CD4-positive, alpha-beta T cell treated with Interleukin-21 for 1 hour (primary cell): ENCODE results near the gene TEX13A.
"Not testable (repeated sequence)": the region's sequence is repeated elsewhere in the genome, so short reads cannot be mapped to it uniquely, and the experiment has no call there.

Experiments
- DNase-seq: peaks from one replicate; pipeline ENCODE4 v3.0.0-alpha.2; 2020

Gene TEX13A, protein sequence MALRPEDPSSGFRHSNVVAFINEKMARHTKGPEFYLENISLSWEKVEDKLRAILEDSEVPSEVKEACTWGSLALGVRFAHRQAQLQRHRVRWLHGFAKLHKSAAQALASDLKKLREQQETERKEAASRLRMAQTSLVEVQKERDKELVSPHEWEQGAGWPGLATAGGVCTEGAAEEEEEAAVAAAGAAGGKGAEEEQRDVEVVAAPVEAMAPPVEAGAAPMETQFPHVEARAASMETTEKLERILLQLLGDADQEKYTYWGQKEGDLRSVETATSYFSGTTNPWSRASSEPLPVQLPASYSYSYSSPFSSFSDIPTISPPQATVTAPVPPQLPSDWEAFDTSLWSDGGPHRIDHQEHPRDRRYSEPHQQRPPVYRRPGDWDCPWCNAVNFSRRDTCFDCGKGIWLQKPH

DNA sequence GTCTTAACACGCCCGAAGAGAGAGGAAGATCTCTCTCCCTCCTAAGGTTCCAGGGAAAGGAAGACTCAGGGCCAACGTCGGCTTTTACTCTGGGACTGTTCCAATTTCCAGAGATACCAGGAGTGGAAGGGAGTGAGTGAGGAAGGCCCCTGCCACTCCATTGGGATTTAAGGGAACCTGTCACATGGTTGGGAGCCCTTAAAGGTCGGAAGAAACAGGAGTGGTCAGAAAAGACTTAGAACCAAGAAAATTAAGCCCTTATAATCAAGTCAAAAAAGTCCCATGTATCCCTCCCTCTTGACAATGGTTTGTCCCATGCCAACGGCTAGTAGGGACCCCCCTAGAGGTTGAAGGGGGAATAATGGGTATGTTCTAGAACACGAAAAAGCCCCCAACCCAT lies at the start of gene TEX13A:
Gene TEX13A (minus strand): TSS at position 59 of the 400 bp plus-strand sequence. CDS start 297 bp downstream, outside the sequence.
- no peak for DNase-seq

DNA sequence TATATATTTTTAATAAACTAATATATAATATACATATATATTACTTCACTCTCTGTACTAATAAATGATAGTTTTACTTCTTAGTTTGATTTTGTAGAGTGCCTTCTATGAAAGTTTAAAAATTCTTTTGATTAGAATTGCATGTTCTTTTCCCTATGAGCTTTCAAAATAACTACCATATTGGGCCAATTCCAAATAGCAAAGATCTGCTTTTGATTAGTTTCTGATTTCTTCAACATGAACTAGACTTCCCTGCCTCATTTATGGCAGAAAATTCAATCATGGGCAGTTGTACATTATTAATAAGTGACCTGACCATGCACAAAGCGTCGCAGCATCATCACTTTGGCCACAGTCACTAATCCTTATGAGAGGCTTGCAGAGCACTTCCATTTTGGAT lies 48.9 kb upstream of the TEX13A start:
- DNase-seq, result no peak

DNA sequence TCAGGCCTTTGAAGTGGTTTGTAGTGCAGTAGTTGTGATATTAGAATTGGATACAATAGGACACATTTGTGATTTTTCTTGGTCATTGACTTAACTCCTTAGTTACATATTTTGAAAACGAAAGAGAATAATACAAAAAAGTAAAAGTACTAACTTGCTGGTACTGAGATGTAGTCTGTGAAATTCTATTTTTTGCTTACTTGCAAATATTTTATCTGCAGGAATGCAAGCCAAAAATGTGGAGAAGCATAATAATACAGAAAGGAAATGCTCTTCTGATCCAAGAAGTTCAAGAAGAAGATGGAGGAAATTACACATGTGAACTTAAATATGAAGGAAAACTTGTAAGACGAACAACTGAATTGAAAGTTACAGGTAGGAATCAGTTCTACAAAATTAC lies 46.7 kb upstream of the TEX13A start:
- no peak for DNase-seq

DNA sequence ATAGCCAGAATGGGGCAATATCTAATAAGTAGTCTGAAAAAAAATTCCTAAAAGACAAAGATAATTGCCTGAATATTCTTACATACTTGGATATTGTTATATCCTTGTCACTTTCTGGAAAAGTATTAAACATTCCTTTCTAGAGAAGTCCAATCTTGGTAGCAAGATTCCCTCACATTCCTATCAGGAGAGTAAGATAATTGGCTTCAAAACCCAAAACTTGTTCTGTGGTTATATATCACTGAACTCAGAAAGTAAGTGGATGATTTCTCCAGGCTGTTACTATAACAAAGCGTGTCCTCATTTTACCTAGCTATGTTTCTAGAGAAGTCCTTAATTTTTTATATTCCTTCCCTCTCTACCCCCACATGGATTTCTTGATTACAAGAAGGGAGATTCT lies 46.0 kb upstream of the TEX13A start:
- DNase-seq, result no peak

DNA sequence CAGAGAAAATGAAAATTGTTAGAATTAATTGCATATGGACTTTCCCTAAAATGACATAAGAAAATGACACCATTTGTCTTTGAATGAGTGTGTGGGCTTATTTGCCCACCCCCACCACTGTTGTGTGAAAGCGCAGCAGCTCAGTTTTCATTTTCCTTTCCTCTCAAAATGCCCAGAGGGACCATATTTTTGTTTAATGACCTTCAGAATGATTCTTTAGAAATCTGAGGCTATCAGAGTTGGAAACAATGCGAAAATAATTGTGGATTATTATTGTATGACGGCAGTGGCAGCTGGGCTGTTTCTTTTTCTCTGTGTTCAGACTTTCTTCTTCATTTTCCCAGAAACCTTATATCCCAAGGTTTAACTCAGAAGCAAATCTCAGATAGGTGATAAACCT lies 44.6 kb upstream of the TEX13A start:
- no peak for DNase-seq

DNA sequence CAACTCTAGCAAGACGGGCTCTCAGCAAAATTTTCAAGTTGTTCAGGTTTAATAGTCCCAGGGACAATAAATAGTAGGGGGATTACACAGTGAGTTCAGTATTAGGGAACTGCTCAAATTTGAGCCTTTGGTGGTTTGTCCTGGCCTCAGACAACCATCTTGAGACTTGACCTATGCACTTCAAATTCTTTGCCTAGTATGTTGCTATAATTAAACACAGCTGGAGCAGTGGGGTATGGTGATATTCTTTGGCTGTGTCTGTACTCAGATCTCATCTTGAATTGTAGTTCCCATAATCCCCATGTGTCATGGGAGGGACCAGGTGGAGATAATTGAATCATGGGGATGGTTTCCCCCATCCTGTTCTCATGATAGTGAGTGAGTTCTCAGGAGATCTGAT lies 43.3 kb upstream of the TEX13A start:
- no peak for DNase-seq

DNA sequence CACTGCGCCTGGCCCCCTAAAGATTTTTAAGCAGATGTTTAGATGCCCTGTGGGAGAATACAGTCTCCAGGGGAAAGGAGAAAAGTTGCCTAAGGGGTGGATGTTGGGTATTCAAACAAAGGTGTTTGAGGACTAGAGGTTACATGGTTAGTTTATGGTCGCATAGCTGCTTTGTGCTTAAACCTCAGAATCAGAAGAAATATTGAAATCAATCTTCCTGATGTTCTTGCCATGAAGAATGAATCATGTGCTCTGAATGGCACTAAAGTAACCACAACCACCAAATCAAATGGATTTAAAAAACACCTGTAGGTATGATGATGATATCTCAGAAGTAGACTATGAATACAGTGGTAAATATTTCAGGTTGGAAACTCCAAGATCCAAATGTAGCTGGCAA lies 42.7 kb upstream of the TEX13A start:
- DNase-seq, result no peak

DNA sequence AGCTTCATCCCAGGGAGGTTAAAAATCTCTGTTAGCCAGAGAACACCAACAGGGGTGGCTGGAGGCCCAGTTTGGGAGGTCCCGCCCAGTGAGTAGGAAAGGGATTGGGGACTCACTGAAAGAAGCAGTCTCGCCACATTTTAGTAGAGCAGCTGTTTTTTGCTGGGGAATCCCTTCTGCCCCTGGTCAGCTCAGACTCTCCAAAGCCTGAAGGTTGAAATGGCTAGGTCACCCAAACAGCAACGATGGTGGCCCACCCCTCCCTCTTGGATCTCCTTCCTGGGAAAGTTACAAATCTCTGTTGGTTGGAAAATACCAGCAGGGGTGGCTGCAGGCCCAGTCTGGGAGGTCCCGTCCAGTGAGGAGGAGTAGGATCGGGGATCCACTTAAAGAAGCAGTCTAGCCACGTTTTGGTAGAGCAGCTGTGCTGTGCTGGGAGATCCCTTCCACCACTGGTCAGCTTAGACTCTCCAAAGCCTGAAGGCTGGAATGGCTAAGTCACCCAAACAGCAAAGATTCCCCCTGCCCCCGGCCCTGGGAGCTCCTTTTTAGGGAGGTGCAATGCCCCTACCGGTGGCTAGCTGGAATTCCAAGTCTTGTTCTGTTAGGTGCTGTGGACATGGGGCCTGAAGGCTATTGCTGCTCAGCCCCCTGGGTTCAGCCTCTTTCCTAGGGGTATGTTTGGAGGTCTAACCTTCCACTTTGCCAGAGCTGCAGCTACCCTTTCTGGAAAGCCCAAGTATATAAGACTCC lies 40.0 kb upstream of the TEX13A start:
- no peak for DNase-seq

DNA sequence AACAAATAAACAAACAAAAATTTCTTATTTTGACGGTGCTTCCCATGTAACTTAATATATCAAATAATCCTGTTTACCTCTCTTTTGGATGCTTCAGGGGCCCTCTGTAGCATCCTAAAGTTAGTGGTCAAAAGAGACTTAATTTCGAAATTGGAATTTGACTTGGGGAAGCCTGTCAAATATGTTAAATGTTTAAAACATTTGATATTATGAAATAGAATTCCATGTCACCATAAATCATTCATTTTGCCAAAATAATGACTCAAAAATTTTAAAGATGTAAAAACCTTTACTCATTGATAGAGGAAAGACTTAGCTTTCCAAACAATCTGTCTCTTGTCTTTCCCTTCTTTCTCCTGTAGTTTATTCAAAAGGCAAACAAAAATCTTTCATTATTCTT lies 20.6 kb upstream of the TEX13A start:
- DNase-seq, result no peak

DNA sequence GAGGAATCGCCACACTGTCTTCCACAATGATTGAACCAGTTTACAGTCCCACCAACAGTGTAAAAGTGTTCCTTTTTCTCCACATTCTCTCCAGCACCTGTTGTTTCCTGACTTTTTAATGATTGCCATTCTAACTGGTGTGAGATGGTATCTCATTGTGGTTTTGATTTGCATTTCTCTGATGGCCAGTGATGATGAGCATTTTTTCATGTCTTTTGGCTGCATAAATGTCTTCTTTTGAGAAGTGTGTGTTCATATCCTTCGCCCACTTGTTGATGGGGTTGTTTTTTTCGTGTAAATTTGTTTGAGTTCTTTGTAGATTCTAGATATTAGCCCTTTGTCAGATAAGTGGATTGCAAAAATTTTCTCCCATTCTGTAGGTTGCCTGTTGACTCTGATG lies 16.9 kb upstream of the TEX13A start:
- not testable (repeated sequence) for DNase-seq

DNA sequence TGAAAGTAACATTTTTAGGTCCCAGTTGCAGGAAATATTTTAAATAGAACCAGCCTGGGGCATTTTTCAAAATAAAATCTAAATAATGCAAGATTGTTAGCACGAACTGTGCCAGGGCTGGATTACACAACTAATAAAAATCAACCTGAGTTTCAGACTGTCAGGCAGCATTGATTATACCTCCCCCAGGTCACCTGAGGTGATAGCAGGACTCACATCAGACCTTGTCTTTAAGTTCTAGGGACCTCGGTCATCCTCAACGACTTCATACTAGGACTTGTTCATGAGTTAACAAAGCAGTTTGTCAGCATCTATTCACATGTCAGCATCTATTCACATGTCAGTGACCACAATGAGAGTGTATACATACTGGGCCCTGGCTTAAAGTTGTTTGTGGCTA lies 8.7 kb upstream of the TEX13A start:
- no peak for DNase-seq

DNA sequence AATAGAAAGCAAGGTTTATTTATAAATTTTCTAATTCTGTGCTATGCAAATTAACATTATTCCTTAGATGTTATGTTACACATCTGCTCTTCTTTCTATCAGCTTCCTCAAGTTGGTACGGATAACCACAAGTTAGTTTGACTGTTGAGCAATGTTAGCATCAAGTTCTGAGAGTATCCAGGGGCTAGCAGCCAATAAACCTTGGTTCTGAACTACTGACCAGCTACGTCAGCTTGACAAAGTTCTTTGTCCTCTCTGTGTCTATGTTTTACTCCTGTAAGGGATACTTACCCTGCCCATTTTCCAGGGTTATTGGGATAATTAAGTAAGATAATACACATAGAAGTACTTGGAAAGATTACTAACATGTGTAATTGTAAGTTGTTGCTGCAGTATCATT lies 8.1 kb upstream of the TEX13A start:
- DNase-seq, result no peak

DNA sequence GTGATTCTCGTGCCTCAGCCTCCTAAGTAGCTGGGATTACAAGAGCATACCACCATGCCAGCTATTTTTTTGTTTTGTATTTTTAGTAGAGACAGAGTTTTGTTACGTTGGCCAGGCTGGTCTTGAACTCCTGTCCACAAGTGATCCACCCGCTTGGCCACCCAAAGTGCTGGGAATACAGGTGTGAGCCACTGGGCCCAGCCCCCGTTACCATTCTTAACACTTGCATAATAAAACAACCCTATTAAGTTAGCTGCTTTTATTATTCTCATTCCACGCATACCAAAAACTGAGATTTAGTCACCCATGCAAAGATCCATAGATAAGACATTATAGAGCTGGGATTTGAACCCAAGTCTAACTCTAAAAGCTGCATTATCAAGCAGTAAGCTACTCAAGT lies 6.0 kb upstream of the TEX13A start:
- DNase-seq, result no peak

DNA sequence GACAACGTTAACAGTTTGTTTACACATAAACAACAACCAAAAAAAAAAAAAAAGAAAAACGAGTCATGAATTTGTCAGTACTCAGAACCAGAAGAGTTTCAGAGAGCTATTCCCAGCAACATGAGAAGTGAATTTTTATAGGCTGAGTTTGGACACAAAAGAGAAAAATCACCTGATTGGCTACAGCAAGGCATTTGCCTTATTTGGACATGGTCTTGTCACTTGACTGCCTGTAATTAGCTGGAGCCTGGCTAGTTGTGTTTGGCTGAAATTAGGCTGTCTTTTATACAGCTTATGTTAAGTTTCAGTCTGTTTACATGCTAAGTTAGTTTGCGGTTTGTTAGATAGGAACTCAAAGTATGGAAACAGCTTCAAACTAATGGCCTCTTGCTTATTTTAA lies 880 bp upstream of the TEX13A start:
- no peak for DNase-seq

DNA sequence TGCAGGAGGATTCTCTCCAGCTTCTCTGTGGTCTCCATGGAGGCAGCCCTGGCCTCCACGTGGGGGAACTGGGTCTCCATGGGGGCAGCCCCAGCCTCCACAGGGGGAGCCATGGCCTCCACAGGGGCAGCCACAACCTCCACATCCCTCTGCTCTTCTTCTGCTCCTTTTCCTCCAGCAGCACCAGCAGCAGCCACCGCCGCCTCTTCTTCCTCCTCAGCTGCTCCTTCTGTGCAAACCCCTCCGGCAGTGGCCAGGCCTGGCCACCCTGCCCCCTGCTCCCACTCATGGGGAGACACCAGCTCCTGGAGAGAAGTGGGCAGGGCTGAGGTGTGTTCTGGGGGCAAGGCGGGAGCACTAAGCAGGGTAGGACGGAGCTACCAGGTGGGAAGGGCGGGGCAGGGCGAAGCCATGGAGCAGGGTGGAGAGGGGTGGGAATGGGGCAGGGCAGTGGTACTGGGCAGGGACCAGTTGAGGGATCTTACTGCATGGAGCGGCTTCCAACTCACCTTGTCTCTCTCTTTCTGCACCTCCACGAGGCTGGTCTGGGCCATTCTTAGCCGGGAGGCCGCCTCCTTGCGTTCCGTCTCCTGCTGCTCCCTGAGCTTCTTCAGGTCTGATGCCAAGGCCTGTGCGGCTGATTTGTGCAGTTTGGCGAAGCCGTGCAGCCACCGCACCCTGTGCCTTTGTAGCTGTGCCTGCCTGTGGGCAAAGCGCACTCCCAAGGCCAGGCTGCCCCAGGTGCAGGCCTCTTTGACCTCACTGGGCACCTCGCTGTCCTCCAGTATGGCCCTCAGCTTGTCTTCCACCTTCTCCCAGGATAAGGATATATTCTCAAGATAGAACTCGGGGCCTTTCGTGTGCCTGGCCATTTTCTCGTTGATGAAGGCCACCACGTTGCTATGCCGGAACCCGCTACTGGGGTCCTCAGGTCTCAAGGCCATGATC lies 766 bp downstream of the TEX13A start:
- DNase-seq, result no peak

DNA sequence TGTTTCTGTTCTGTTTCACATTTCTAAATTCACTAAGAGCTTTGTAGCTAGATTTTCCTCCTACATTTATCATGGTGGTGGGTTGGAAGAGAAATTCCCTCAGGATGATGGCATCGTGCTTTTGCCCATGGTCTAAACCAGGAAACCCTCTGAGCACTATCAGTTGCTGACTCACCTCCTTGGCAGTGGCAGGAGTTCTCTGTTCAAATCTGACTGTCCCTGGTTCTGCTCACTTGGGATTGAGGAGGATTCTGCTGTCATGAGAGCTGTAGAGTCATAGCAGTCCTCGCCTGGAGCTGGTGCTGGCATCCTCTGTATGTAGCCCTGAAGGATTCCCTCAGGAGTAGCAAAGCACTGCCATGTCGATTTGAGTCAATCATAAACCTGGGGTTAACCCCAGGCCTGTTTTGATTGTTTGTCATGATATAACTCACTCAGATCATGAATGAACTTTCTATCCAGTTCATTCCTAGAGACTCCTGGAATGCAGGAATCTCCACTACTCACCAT lies 9.4 kb downstream of the TEX13A start:
- no peak for DNase-seq

DNA sequence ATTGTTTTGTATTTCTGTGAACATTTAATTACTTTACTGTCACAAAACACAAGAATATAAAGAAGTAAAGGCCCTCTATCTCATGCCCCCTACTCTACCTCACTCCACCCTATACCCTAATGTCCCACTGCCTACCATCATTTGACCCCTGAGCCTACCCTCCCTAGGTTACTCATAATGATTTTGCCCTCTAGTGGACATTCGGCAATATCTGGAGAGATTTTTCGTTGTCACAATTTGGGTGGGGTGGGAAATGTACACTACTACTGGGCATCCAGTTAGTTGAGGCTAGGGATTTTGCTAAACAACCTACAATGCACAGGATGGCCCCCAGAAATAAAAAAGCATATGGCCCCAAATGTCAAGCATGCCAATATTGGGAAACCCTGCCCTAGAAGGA lies 10.2 kb downstream of the TEX13A start:
- no peak for DNase-seq

DNA sequence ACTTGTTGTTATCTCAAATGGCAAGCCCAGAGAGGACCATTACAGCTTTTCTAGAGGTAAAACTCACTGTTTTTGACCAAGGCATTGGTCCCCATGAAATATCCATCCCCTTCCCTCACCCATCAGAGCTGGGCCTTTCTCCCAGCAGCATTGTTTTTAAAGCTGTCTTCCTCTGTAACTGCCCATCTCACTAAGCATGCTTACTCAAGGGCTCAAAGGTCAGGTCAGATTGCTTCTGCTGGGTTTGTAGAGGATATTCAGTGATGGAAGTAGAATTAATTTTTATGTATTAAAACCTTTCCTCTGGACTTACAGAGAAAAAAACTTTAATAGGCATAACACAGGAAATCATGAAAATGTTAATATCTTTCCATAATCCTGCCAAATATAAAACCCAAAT lies 11.1 kb downstream of the TEX13A start:
- DNase-seq, result no peak

DNA sequence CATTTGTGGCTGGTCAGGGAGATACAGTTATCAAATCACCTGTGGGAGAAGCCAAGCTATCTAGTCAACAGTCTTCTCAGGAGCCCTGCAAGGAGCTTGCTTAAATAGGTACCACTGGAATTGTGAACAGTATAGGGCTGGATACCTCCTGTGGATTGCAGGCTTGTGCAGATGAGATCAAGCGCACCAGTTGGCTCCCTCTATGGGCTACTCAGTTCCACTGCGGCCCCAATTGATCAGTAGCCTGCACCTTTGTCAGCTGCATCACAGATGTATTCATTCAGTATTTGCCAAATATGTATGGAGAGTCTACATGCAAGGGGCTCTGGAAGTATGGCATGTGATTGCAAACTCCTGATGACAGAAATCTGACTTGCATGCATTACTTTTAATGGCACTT lies 28.6 kb downstream of the TEX13A start:
- DNase-seq, result no peak

DNA sequence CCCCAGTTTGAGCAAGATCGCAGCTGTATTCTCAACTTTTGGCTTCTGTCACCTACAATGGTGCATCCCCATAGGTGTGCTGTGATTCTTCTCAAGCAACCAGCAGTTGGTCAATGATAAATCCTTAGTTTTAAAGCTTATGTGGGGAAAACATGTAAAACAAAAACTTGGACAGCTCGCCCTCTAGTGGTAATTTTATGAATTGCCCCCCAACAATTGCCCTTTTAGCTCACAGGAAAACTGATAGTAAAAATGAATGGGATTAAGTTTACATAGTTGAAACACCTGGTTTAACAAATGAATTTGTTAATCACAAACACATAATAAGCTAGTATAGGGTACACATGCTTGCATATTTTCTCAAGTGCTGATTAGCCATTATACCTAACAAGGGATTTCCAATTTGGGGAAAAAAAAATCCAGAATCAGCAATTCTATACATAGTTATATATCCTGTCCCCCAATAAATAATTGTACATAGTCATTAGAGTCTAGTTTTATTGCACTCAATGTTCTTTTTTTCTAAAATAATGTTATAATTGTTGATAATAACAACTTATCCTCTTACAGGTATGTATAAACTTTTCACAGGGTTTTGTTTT lies 30.1 kb downstream of the TEX13A start:
- peak; percentile 4 for DNase-seq

DNA sequence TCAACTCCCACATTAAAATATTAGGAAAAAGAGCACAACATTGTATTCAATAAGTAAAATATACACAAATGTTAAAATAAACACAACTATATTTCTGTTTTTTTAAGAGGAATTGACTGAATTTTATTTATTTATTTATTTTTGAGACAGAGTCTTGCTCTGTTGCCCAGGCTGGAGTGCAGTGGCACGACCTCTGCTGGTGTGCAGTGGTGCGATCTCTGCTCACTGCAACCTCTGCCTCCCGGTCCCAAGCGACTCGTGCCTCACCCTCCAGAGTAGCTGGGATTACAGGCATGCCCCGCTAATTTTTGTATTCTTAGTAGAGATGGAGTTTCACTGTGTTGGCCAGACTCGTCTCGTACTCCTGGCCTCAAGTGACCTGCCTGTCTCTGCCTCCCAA lies 31.4 kb downstream of the TEX13A start:
- DNase-seq, result no peak

DNA sequence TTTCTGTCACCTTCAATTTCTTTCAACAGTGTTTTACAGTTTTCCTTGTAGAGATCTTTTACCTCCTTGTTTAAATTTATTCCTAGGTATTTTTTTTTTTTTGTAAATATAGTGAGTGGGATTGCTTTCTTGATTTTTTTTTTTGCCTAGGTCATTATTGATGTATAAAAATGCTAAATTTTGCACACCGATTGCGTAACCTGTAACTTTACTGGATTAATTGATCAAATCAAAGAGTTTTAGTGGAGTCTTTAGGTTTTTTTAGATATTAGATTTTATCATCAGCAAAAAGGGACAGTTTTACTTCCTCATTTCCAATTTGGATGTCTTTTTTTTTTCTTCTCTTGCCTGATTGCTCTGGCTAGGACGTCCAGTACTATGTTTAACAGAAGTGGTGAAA lies 40.9 kb downstream of the TEX13A start:
- no peak for DNase-seq

DNA sequence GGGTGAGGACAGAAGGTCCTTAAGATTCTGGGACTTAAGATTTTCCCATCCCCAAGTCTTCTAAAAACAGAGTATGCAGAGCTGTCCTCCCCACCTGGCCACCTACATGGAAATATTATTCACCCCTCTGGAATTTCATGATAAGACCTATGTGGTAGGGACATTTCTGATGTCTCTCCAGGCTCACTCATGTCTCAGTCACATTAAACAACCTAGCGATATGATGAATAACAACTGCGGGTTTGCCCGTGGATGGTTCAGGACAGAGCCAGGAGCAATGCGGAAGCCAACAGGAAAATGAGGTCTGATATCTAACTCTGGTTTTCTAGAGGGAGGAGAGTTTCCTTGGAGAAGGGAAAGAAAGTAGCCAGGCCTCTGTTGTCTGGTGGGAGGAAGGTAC lies 47.4 kb downstream of the TEX13A start:
- no peak for DNase-seq
